Progenitor cell of endocrine pancreas (in vitro differentiated cells): ENCODE measurements around the gene KLHDC7B. TPM values are rescaled to one million over a fixed set of nuclear protein-coding genes. Genes with fewer than 3 reads are reported as not detected.

Source experiments
- DNase-seq: peaks from one replicate; pipeline ENCODE4 v3.0.0; 2021; ENCODE audit warnings: low spot score; ENCODE audit not compliant: unreplicated experiment
- H3K27ac Mint-ChIP-seq: 2 replicates; pipeline ENCODE4 v1.8.0; 2021; ENCODE audit warnings: mild to moderate bottlenecking, moderate library complexity, mixed read lengths
- H3K27me3 Mint-ChIP-seq: 2 replicates; pipeline ENCODE4 v1.8.0; 2021; ENCODE audit warnings: mixed read lengths
- H3K36me3 Mint-ChIP-seq: 2 replicates; pipeline ENCODE4 v1.8.0; 2022; ENCODE audit warnings: mixed read lengths; ENCODE audit not compliant: insufficient read depth
- H3K4me1 Mint-ChIP-seq: 2 replicates; pipeline ENCODE4 v1.8.0; 2021; ENCODE audit warnings: low read depth, mixed read lengths
- H3K4me3 Mint-ChIP-seq: 2 replicates; pipeline ENCODE4 v1.8.0; 2021; ENCODE audit warnings: low read depth, mild to moderate bottlenecking, moderate library complexity, mixed read lengths
- H3K9me3 Mint-ChIP-seq: 2 replicates; pipeline ENCODE4 v1.8.0; 2021; ENCODE audit warnings: low read depth, mixed read lengths
- total RNA-seq: library from RNA; stranded (reverse); gene quantifications from 2 replicates; pipeline ENCODE4 v1.2.1, GENCODE V29; 2021
- TF ChIP-seq, protein P1 (sequence below): fragments of 200-600 bp; sonication (generic); IDR thresholded peaks from one replicate; pipeline ENCODE4 v1.5.0; 2021; ENCODE audit warnings: antibody characterized with exemption, mild to moderate bottlenecking; ENCODE audit not compliant: unreplicated experiment

KLHDC7B gene
- total RNA-seq, 1 donor from 2014 or later, result not detected

GRCh38 chr22:50577987-50578775 is 32.5 kb downstream of the KLHDC7B start, which contains the start of gene CPT1B:
TSS of gene CPT1B (minus strand) at chr22:50578427. CDS start at chr22:50577915, 512 bp downstream.
- Mint-ChIP-seq H3K4me1 (no peaks in the 10 kb centered on the region), H3K27me3 (no peaks in the 10 kb centered on the region), H3K36me3 (peaks cover 3% of the 10 kb centered on the region), H3K4me3 (no peak within 1 kb of the TSS), H3K27ac (no peak within 1 kb of the TSS), H3K9me3 (no peaks in the 10 kb centered on the region)
- no peak for DNase-seq
- TF ChIP-seq, protein P1, sequence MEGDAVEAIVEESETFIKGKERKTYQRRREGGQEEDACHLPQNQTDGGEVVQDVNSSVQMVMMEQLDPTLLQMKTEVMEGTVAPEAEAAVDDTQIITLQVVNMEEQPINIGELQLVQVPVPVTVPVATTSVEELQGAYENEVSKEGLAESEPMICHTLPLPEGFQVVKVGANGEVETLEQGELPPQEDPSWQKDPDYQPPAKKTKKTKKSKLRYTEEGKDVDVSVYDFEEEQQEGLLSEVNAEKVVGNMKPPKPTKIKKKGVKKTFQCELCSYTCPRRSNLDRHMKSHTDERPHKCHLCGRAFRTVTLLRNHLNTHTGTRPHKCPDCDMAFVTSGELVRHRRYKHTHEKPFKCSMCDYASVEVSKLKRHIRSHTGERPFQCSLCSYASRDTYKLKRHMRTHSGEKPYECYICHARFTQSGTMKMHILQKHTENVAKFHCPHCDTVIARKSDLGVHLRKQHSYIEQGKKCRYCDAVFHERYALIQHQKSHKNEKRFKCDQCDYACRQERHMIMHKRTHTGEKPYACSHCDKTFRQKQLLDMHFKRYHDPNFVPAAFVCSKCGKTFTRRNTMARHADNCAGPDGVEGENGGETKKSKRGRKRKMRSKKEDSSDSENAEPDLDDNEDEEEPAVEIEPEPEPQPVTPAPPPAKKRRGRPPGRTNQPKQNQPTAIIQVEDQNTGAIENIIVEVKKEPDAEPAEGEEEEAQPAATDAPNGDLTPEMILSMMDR, result no peak

- peaks cover 3% of the 10 kb centered on the region for H3K36me3 Mint-ChIP-seq
- DNase-seq, result no peak
Observed at GRCh38 chr22:50578776-50579310, 33.1 kb downstream of the KLHDC7B start.

GRCh38 chr22:50579752-50580151 is 34.1 kb downstream of the KLHDC7B start:
- Mint-ChIP-seq H3K36me3 (peaks cover 3% of the 10 kb centered on the region), H3K27ac (no peak overlapping the region), H3K4me3 (no peak overlapping the region), H3K4me1 (peaks cover 5% of the 10 kb centered on the region), H3K27me3 (no peaks in the 10 kb centered on the region), H3K9me3 (no peaks in the 10 kb centered on the region)
- TF ChIP-seq, protein P1, result no peak
- DNase-seq, result no peak

More at GRCh38 chr22:50578776-50579310, 33.1 kb downstream of the KLHDC7B start:
- H3K9me3 Mint-ChIP-seq, result no peaks in the 10 kb centered on the region
- no peak overlapping the region for H3K4me3 Mint-ChIP-seq
- TF ChIP-seq, protein P1, result no peak
- no peaks in the 10 kb centered on the region for H3K27me3 Mint-ChIP-seq
- no peak overlapping the region for H3K27ac Mint-ChIP-seq
- peaks cover 5% of the 10 kb centered on the region for H3K4me1 Mint-ChIP-seq

DNA sequence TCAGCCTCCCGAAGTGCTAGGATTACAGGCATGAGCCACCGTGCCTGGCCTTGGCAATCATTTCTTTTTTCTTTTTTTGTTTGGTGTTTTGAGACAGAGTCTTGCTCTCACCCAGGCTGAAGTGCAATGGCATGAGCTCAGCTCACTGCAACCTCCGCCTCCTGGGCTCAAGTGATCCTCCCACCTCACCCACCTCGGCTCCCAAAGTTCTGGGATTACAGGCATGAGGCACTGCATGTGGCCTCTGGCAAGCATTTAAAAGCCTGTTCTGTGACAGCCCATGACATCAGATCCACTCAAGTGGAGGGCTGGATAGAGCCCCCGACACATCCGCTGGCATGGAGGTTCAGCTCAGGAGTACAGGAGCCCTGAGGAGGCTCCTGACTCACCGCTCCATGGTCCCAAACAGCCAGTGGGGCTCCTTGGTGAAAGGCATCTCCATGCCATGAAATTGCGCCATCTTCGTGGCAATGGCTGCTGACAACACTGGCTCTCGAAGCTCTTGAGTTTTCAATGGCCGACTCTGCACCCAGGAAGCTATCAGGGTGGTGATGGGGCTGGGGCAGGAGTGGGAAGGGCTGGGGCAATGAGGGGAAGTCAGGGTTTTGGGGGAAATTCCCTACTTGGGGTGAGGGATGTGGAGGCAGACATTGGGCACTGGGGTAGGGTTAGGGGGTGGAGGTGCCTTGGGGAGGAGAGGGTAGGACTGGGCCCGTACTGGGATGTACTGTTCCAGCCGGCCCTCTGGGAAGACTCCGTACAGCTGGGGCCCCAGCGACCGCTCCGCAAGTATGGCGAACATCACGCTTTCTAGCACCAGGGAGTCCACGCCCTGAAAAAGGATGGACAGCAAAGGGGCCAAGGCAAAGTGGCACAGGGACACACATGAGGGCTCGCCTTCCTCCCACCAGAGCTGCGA is 35.6 kb downstream of the KLHDC7B start:
- no peaks in the 10 kb centered on the region for H3K9me3 Mint-ChIP-seq
- H3K4me3 Mint-ChIP-seq, result peak overlapping the region; percentile 77
- DNase-seq, result no peak
- H3K27me3 Mint-ChIP-seq, result peaks cover 5% of the 10 kb centered on the region
- H3K4me1 Mint-ChIP-seq, result peaks cover 5% of the 10 kb centered on the region
- H3K27ac Mint-ChIP-seq, result no peak overlapping the region
- TF ChIP-seq, protein P1, result no peak
- H3K36me3 Mint-ChIP-seq, result peaks cover 3% of the 10 kb centered on the region

GRCh38 chr22:50581950-50582492 is 36.3 kb downstream of the KLHDC7B start:
- Mint-ChIP-seq H3K9me3 (no peaks in the 10 kb centered on the region), H3K36me3 (peaks cover 3% of the 10 kb centered on the region), H3K4me3 (peak overlapping the region; percentile 77), H3K4me1 (peaks cover 5% of the 10 kb centered on the region), H3K27me3 (peaks cover 6% of the 10 kb centered on the region), H3K27ac (peak overlapping the region; percentile 95)
- DNase-seq, result no peak
- TF ChIP-seq, protein P1, result no peak
